Astrocyte of the hippocampus (primary cell): ENCODE measurements around the gene CEMIP.

Experiments
- DNase-seq: peaks from one replicate; pipeline ENCODE4 v3.0.0; 2011; ENCODE audit warnings: low read depth, low spot score

The CEMIP gene

DNA sequence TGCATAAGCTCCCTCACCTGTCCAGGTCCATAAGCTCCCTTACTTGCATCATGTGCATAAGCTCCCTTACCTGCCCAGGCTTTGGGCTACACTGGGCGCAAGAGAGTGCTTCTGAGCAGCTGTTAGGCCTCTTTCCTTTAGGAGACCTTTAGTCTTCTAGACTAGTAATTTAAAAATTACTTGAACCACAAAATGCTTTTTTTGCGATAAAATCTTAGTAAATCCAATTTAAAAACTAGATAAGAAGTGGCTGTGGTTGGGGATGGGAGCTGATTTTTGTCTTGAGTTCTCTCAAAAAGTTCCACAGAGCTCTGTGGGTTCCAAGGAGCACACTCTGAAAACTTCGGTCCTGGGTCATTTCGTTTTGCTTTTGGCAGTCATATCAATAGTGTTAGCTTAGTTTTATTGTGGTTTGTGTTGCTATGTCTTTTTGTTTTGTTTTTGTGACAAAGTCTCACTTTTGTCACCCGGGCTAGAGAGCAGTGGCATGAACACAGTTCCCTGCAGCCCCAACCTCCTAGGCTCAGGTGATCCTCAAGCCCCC is 6.7 kb downstream of the CEMIP start:
- no peak for DNase-seq

DNA sequence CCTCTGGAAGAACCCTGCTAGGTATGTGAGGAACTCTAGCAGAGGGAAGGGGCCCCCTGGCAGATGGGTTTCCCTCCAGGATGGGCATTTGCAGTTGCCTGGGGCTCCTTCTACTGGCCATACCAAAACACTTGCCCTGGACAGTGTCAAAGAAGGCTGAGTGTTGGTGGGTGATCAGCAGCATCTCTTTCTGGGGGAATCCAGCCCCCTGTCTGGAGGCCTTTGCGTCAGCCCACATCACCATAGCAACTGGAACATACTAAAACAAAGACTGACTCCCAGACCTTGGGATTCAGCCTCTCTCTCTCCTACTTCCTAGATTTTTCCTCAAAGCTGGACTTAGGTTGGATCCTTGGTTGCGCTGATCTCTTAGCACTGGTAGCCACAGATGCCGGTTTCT is 8.1 kb downstream of the CEMIP start:
- no peak for DNase-seq

DNA sequence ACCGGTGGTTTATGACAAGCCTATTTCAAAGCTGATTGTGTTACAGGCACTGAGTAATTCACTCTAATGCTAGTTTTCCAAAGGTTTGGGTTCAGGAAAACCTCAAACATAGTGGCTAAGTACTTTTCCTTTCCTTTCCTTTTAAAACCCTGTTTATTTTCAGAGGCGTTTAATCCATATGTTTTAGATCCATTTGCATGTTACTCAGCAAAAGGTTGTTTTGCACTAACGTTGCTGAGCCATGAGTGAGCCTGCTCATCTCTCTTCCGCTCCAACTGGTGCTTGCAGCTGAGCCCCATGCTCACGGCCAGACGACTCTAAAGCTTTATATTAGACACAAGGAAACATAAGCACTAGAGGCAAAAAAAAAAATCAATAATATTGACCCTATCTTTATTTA is 9.4 kb downstream of the CEMIP start:
- no peak for DNase-seq

DNA sequence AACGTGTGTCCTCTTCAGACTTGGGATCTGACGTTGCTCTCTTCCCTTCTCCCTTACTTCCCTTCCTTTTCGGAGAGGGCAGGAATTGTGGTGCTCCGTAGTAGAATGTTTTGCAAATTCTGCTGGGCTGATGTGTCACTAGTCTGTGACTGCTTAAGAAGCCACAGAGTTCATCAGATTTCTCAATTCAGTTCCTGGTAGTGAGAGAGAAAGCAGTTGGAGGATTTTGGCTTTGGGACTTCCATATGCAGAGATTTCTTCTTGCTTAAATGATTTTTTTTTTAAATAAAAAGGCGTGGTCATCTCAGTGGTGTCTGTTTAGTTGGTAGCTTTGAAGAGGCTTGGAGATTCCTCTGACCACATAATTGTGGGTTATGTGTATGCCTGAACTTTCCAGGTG is 10.1 kb downstream of the CEMIP start:
- no peak for DNase-seq

- DNase-seq: no peak
Measured at GRCh38 chr15:80789796-80790195, 10.6 kb downstream of the CEMIP start.

DNA sequence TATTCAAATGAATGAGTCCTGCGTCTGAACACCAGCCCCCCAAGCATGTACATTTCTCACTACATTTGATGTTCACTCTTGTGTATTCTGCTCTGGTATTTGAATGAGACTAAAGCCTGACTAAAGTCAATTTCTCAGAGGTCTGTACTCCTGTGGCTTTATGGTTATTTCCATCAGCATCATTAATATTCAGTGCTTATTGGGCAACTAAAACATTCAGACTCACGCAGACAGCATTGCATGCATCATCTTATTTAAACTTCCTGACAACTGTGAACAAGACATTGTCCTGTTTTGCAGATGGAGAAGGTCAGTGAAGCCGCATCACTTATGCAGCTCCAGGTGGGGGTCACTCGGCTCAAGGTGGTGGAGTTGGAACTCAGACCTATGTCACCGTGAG is 11.1 kb downstream of the CEMIP start:
- no peak for DNase-seq

DNA sequence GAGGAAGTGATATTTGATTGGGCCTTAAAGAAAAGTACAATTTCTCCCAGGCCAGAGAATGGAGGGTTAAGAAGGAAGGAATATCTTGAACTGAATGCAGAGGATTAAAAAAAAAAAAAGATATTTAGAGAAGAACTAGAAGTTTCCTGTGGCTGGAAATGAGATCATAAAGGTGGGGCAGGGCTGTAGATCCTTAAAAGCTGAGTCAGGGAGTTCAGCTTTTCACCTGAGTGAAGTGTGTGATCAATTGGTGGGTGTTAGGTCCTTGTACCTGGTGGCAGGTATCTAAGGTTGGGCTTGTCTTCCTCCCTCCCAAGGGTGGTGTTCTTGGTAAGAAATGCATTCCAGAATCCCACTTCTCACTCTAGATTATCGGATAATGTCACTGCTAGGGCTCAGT is 11.8 kb downstream of the CEMIP start:
- DNase-seq: no peak

- no peak for DNase-seq
Measured at GRCh38 chr15:80796407-80796806, 17.2 kb downstream of the CEMIP start.

DNA sequence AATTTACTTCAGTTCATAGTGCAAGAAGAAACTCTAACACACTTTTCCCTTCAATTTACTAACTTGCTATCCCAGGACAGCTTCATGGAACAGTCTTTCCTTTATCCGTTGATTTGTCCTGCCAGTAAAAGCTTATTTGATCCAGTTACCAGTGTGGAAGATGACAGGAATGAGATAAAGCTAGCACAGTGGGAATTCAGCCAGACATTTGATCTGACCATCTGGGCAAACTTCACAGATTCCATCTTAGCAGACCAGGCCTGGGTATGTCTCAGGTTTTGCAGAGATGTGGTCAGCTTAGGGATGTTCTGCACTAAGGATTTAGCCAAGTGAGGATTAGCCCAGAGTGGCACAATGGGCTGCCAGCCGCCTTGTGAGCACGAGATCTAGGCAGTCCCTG is 19.7 kb downstream of the CEMIP start:
- DNase-seq: no peak

DNA sequence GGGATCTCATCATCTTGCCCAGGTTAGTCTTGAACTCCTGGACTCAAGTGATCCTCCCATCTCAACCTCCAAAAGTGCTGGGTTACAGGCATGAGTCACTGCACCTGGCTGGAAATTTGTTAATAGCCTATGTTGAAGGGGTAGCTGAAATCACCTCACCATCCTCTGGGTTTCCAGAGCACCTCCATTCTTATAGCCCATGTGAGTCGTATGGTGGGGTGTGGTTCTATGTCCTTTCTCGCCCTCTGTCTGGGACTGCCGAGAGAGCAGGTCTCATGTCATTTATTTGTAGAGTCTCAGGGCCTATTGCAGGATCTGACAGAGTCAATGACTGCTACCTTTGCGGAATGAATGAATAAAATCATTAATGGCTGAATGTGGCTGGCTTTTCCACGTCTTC is 20.9 kb downstream of the CEMIP start:
- DNase-seq: no peak

DNA sequence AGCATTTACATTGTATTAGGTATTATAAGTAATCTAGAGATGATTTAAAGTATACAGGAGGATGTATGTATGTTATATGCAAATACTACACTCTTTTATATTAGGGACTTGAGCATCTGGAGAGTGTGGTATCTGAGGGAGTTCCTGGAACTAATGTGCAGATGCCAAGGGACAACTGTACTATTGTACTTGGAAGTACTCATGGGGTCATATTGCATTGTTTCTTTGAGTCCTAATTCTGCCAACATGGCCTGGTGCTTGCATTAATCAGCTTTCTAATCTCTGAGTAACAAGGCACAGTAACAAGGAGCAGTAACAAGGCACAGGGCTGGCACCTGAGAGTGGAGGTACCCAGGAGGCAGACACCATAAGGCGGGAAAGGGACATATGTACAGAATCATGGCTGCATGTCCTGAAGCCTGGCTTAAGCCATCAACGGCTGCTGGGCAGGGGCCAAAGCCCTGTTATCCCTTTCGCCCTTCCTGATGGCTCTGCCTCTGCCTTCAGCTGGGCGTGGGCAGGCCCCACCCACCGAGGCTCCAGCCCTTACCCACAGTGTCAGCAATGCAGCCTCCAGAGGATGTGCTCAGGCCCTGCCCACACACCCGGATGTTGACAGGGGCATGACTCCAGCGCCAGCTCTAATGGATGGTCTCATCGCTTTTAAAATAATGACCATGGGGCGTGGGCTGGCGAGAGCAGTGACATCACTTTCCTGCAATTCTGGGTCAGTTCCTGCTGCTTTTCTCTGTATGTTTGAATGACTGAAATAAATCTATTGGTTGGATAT is 22.9 kb downstream of the CEMIP start:
- no peak for DNase-seq

DNA sequence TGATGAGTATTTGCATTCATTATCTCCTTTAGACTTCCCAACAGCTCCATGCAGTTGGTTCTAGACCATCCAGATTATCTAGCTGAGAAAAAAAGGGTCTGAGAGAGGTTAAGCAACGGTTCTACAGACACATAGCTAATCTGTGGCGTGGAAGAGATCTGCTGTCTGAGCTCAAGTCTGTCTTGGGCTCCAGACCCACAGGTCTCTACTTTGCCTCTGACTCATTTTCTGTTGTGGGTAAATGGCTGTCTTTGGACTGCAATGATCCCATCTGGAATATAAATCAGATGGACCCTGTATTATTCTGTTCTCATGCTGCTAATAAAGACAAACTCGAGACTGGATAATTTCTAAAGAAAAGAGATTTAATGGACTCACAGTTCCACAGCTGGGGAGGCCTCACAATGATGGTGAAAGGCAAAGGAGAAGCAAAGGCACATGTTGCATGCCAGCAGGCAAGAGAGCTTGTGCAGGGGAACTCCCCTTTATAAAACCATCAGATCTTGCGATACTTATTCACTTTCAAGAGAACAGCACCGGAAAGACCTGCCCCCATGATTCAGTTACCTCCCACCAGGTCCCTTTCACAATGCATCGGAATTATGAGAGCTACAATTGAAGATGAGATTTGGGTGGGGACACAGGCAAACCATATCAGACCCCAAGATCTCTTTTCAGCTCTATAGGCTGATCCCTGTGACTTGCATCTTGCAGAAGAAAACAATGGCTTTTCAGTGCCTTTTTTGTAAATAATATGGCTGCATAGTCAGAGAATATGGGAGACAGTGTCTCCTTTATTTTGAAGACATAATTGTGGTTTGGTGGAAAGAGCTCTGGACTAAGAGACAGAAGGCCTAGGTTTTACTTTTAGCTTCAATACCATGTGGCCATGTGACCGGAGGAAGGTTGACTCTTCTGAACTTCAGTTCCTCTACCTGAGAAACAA is 24.7 kb downstream of the CEMIP start:
- no peak for DNase-seq

DNA sequence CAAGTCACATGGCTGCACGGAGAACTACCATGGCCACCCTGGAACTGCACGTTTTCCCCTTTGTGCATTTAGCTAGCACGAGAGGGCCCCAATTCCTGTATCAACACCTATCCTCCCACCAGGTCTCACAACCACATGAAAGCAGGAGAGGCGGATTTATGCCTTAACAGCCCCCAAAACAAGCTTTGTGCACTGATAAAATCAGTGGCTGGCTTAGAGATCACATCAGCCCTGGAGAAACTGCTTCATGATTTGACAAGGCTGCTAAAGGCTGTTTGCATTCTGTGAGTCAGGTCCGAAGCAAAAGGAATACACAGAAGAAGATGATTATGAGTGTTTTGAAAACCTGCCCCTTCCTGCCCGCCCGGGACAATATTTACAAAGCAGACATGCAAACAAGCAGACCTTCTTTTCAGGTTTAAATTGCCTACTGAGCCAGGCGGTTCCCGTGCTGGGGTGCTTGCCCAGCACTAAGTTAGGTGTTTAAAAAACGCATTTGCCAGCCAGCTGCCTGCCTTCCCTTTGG is 25.9 kb downstream of the CEMIP start:
- DNase-seq: no peak

- DNase-seq: no peak
Measured at GRCh38 chr15:80811781-80812315, 32.7 kb downstream of the CEMIP start.

DNA sequence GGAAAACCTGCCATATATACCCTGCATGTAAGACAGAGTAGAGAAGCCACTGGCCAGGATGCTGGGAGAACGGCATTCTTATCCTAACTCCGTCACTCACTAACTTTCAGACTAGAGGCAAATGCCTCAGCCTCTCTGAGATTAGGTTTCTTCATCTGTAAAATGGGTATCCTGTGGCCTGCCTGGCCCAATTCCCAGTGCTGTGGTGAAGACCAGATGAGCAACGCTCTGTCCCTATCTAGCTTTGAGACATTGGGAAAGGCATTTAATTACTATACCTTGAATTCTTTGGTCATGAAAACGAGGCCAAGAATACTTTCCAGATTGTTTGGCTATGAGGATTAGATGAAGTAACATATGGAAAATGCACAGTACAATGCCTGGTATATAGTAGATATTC is 35.9 kb downstream of the CEMIP start:
- no peak for DNase-seq

- no peak for DNase-seq
Measured at GRCh38 chr15:80816049-80816653, 37.0 kb downstream of the CEMIP start.

GRCh38 chr15:80816936-80817335 is 37.8 kb downstream of the CEMIP start:
- no peak for DNase-seq

- DNase-seq: no peak
Measured at GRCh38 chr15:80817901-80818300, 38.7 kb downstream of the CEMIP start.

DNA sequence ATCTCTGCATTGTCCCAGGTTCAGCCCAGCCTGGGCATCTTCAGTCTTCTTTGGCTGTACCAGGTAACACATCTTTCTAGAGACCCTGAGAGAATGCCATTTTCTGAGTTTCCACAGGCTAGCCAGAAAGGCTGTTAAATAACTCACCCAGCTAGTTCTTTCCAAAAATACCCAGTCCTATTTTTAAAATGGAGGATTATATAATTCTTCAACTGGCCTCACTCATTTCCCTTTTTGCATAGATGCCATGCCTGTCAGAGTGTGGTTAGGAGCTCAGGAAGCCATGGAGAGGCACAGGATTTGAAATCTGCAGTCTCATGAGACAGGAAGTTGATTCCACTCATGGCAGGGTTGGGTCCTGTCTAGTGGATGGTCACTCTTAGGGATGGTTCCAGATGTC is 39.8 kb downstream of the CEMIP start:
- no peak for DNase-seq

DNA sequence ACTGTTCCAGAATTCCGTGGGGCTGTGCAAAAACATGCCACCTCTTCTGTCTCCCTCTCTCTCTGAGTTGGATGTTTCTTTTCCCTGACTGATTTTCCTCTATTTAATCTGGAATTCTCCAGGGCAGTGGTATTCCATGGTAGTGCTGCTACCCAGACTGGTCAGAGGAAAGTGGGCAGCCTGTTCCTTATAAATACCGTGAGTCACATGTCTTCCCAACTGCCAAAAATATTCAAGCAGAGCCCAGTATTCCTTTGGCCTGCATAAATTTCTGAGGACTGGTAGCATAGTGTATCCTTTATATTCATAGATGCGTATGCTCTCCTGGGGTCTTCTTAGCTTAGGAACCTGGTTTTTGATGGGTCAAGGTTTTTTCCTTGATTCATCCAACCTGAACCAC is 40.9 kb downstream of the CEMIP start:
- DNase-seq: peak; percentile 51

GRCh38 chr15:80822256-80822655 is 43.1 kb downstream of the CEMIP start:
- DNase-seq: no peak

GRCh38 chr15:80822676-80823075 is 43.5 kb downstream of the CEMIP start:
- no peak for DNase-seq
